ENCODE results near the gene CNTNAP2.

DNA sequence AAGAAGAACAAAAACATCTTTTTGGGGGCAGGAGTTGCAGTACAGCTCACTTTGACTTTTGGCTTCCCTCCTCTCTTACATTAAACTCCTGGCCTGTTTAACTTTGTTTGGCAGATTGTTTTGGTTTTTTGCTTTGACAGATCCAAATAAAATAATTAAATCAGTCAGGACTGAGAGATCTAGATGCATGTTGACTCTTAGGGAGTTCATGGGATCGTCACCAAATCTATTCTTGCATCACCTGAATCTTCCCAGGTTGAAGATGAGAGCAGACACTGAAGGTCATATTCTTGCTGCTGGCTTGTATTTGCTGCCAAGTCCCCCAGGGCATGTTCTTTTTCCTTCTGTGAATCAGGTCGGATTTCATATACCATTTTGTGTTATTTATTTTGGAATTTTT, 759.4 kb downstream of the CNTNAP2 start:
- TF ChIP-seq EZH2 (IDR thresholded peaks at IDR 0.05; ENCODE audit: insufficient read depth, poor library complexity, severe bottlenecking) (no peak), EZH2phosphoT487 (IDR thresholded peaks at IDR 0.05; ENCODE audit: insufficient read depth, low read depth) (no peak)

All from GM23248 (cell line).